ENCODE measurements around the gene TPST2.
A peak's percentile ranks its signal among the peaks of the same experiment; 100 is the strongest.
"Not testable (repeated sequence)": the region's sequence is repeated elsewhere in the genome, so short reads cannot be mapped to it uniquely, and the experiment has no call there.

The TPST2 gene

GRCh38 chr22:26589845-26590736 is at the start of gene TPST2:
Gene TPST2, minus strand, starts transcription at chr22:26590132. Its CDS starts 48,502 bp downstream, at chr22:26541630.
- DNase-seq (ENCODE audit: low spot score): peak; percentile 74

- DNase-seq (ENCODE audit: low spot score): no peak
These were observed 46.4 kb upstream of the TPST2 start for GRCh38 chr22:26636296-26636695.

DNA sequence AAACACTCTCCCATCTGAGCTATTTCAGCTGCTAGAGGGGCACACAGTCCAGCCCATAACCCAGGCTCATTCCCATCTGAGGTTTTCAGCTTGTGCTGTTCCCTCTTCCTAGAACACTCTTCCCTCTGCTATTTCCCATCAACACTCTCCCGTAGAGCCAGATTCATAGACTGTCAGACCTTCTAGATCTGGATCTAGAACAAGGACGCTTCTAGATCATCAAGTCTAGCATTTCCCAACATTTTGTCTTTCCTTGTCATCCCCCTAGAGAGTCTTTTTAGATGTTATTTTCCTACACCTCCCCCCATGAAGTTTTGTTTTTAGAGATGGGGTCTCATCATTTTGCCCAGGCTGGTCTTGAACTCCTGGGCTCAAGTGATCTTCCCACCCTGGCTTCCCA is 45.2 kb upstream of the TPST2 start:
- DNase-seq (ENCODE audit: low spot score): no peak

- DNase-seq (ENCODE audit: low spot score): no peak
These were observed 44.3 kb upstream of the TPST2 start for GRCh38 chr22:26634189-26634588.

DNA sequence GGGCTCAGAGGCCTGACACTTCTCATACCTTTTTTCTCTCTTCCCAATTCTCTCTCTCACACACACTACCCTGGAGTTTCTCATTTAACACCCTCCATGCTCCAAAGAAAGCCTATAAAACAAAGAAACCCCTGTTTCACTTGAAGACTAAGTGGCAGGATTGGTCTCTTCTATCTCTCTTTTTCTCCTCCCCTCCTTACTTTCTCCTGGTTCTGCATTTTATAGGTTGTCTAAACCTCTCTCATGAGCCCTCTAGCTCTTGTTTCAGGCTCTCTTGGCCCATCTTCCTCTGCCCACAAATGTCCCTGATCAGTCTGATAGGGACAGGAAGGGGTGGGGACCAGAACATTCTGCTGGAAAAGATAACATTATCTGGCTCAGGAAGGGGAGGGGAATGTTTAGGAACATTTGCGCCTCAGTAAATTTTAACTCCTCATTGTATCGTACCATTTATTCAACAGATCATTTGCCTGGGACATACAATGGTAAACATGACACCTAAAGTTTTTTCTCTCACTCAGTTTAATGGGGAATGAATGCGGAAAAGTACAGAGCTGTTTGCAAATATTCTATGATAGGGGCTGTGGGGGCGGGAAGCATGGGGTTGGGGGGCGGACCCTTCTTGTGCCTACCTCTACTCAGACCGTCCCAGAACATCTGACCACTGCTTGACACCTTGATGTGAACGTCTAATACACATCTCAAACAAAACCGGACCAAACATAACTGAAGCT is 42.7 kb upstream of the TPST2 start:
- DNase-seq (ENCODE audit: low spot score): no peak

DNA sequence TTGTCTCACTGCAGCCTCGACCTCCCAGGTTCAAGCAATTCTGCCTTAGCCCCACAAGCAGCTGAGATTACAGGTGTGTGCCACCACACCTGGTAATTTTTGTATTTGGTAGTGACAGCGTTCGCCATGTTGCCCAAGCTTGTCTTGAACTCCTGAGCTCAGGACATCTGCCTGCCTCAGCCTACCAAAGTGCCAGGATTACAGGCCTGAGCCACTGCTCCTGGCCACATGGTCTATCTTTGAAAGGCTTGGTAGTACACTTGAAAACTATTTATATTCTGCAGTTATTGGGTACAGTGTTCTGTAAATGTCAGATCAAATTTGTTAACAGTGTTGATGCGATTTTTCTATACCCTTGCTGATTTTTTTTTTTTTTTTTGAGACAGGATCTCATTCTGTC is 41.4 kb upstream of the TPST2 start:
- DNase-seq (ENCODE audit: low spot score): no peak

DNA sequence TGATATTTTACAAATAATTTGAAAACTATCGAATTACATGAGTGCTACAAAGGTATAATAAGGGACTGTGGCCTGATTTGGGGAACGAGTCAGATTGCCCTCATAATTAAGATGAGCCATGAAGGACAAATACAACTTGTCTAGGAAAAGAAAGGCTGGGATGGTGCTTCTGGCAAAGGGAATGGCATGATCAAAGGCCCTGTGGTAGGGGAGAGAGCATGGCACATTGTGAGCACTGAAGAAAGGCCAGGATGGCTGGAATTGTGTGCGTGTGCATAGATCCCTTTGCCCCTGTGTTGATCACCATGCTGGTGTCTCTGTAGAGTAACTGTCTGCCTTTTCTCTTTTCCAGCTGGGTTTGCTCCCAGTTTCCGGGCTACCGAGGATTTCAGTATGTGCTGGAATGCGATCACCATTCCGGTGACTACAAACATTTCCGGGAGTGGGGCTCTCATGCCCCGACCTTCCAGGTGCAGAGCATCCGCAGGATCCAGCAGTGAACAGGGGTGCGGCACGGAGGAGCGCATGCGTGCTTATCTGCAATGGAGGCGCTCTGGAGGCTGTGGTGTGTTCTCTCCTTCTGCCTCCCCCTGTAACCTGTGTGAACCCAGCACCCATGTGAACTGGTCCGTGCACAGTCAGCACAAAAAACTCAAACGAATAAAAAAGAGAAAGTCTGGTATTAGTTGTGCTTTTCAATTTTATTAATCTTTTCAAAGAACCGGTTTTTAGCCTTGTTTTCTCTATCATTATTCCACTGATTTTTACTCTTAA is 40.2 kb upstream of the TPST2 start:
- no peak for DNase-seq (ENCODE audit: low spot score)

DNA sequence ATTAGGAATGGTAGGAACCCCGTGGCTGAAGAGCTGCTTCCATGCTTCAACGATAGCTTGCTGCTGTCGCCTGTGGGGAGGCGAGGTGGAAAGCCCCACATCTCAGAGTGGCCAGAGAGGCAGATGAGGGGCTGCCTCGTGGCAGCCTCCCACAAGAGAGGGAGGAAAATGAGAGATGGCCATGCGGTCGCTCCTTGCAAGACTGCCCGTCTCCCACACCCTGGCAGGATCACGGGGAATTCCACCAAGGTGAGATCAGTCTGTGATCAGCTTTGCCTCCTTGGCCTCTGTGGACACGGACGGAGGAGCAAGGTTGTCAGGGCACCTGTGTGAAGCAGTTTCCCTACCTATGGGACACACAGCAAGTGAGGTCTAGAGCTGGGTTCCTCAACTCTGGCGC is 34.9 kb upstream of the TPST2 start:
- DNase-seq (ENCODE audit: low spot score): no peak

DNA sequence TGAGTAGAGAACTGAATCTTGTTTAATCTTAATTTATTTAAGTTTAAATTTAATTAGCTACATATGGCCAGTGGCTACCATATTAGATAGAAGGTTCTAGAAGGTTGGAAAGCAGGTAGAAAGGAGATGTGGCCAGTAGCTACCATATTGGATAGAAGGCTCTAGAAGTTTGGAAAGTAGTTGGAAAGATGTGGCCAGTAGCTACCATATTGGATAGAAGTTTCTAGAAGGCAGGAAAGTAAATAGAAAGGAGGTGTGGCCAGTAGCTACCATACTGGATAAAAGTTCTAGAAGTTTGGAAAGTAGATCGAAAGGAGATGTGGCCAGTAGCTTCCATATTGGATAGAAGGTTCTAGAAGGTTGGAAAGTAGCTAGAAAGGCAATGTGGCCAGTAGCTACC is 34.1 kb upstream of the TPST2 start:
- no peak for DNase-seq (ENCODE audit: low spot score)

DNA sequence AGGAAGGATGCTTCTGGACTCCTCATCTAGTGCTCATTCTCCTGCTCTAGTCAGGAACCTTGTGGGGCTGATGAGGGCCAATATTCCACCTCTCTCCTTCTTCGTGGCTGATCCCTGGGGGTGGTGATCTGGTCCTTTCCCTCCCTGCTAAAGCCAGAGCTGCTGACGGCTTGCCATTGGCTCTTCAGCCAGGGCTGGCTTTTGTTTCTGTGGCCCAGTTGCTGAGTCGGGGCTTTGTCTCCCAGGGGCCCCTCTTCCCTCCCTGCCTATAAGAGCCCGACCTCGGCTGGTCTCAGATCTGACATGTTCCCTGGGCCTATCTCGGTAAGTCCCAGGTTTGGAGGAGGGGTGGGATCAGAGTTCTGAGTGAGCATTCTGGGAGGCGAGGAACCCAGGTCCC is 31.7 kb upstream of the TPST2 start, which contains the start of gene CRYBA4:
TSS of gene CRYBA4 (plus strand) at position 301 of the 400 bp plus-strand sequence. CDS start 634 bp downstream, outside the sequence.
- no peak for DNase-seq (ENCODE audit: low spot score)

GRCh38 chr22:26620197-26620596 is 30.3 kb upstream of the TPST2 start:
- DNase-seq (ENCODE audit: low spot score): no peak

GRCh38 chr22:26619510-26619909 is 29.6 kb upstream of the TPST2 start:
- peak; percentile 6 for DNase-seq (ENCODE audit: low spot score)

GRCh38 chr22:26618455-26618854 is 28.5 kb upstream of the TPST2 start:
- no peak for DNase-seq (ENCODE audit: low spot score)

- peak; percentile 12 for DNase-seq (ENCODE audit: low spot score)
These were observed 27.6 kb upstream of the TPST2 start, which contains the start of gene CRYBB1 for GRCh38 chr22:26617271-26618199. Gene CRYBB1, minus strand, starts transcription at chr22:26618027. Its CDS starts 1,708 bp downstream, at chr22:26616319.

GRCh38 chr22:26616650-26617049 is 26.7 kb upstream of the TPST2 start:
- no peak for DNase-seq (ENCODE audit: low spot score)

DNA sequence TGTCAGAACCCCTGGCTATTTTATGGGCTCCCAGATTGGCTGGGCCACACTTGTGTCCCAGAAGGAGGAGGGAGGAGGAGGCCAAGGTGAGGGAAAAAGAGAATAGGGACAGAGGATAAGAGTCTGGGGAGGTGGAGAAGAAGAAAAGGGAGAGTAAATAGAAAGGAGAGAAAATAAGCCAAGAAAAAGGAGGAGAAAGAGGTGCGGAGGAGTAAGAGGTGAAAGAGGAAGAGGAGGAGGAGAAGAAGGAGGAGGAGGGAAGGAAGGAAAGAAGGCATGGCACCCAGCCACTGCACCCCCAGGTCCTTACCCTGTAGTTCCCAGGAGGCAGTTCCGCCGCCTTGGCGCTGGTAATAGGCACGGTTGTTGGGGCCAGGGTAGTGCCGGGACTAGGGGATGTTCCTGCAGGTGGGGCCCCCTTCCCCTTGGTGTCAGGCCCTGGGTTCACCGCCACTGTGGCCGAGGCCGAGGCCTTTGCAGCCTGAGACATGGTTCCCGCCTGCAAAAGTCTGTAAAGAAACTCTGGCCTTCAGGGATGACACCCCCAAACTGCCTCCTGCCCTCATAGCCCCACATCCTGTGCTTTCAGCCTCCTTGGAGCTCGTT is 26.0 kb upstream of the TPST2 start:
- no peak for DNase-seq (ENCODE audit: low spot score)

DNA sequence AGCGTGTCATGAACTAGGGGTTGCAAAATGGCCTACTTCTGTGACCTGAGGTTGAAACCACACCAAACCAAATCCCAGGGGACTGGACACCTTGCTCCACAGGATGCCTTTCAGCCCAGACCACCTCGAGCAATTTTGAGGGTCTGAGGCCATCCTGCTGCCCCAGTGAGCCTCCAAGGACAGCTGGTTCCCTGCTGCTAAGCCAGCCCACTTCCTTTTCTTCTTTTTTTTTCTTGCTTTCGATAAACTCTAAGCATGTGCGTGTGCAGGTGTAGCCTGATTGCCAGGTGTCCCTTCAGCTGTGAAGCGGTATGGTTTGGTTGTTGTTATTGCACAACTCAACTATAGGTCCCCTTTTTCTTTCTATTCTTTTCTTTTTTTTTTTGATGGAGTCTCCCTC is 25.2 kb upstream of the TPST2 start:
- DNase-seq (ENCODE audit: low spot score): no peak

DNA sequence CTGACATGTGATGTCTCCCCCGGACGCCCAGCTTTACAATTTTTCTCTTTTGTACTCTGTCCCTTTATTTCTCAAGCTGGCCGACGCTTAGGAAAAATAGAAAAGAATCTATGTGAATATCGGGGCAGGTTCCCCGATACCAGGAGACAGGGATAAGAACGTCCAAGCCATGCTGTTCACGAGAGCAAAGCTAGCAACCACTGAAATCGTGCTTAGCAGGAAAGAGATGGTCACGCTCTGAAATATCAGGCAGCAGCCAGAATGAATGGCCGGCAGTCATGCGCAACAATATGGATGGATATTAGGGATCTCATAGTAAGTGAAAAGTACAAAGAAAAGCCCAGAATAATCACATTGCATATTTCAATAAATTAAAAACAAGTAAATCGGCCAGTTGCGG is 24.4 kb upstream of the TPST2 start:
- DNase-seq (ENCODE audit: low spot score): no peak

- DNase-seq (ENCODE audit: low spot score): not testable (repeated sequence)
These were observed 23.8 kb upstream of the TPST2 start for GRCh38 chr22:26613753-26614152.

DNA sequence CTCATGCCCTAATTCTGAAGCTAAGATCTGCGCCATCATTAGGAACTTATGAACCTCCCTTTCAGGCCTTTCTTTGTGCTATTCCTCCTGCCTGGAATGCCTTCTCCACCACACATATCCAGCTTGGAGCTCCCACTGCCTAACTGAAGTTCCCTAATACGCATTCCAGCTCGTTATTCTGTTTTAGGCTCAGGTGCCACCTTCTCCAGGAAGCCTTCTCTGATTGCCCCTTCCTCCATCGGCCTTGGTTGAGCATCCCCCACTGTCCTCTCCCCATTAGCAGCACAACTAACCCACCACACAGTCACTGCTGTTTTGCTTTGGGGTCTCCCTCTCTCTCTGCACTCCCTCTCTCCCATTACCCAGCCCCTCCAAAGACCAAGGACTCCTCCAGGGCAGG is 22.7 kb upstream of the TPST2 start:
- no peak for DNase-seq (ENCODE audit: low spot score)

GRCh38 chr22:26610996-26611395 is 21.1 kb upstream of the TPST2 start:
- no peak for DNase-seq (ENCODE audit: low spot score)

All from putamen (tissue), 1 donor.